Measurements from ENCODE around the gene SPATS2. TPM values are rescaled to one million over a fixed set of nuclear protein-coding genes. Genes with fewer than 3 reads are reported as not detected.

Gene SPATS2
- total RNA-seq, 1 experiment from 2014 or later, result 74.2 TPM

GRCh38 chr12:49422114-49422513 lies 54.9 kb downstream of the SPATS2 start:
- Histone ChIP-seq H3K4me2 (ENCODE audit: low read length) (no peak overlapping the region), H3K4me3 (replicated peaks in 1 of 2; ENCODE audit: low read depth in 1 of 2, low read length in 2 of 2) (no peak overlapping the region), H4K20me1 (ENCODE audit: insufficient read depth) (no peaks in the 10 kb centered on the region), H3K4me1 (ENCODE audit: control insufficient read depth in 1 of 2, insufficient read depth in 2 of 2, low read length in 2 of 2) (no peaks in the 10 kb centered on the region; a peak in 1 of 4 replicates), H3K9me2 (ENCODE audit: insufficient read depth) (no peaks in the 10 kb centered on the region), H3K79me2 (ENCODE audit: insufficient read depth, low read length) (peaks cover 87% of the 10 kb centered on the region), H3K36me3 (ENCODE audit: control insufficient read depth in 1 of 2, insufficient read depth in 2 of 2, low read length in 2 of 2) (peaks cover 0 to 5% of the 10 kb centered on the region in 2 experiments; a peak in 2 of 4 replicates), H3K27ac (ENCODE audit: low read depth, low read length) (no peak overlapping the region), H3K9me3 (ENCODE audit: control insufficient read depth in 1 of 2, insufficient read depth in 1 of 2, low read depth in 1 of 2, low read length in 2 of 2) (no peaks in the 10 kb centered on the region), H2AFZ (ENCODE audit: low read depth, low read length, poor library complexity, severe bottlenecking) (no peak overlapping the region), H3K27me3 (ENCODE audit: insufficient read depth, low read length) (no peaks in the 10 kb centered on the region), H3K9ac (ENCODE audit: low read length) (no peak overlapping the region)
- RAD21 ChIA-PET (ENCODE audit: low non-redundant PET in 1 of 2, low total read pairs in 2 of 2, uncharacterized antibody in 2 of 2, unreplicated experiment in 2 of 2), result no interaction called here
- BruUV-seq (replicated peaks), result no TSS peak
- no peak for ATAC-seq
- POLR2A ChIA-PET, result no interaction called here
- intact Hi-C loops (cut with micrococcal nuclease), result no loop called here
- CTCF ChIA-PET, result no interaction called here
- TF ChIP-seq POLR2A (IDR thresholded peaks at IDR 0.05; ENCODE audit: borderline replicate concordance, extremely low read depth, insufficient read depth, insufficient read length) (no peak), ZFX (IDR thresholded peaks at IDR 0.05) (no peak), ZBTB33 (IDR thresholded peaks at IDR 0.05; ENCODE audit: extremely low read depth, insufficient replicate concordance, low read length) (no peak), ZNF274 (IDR thresholded peaks at IDR 0.05; ENCODE audit: low read depth, low read length) (no peak), SIN3A (IDR thresholded peaks at IDR 0.05; ENCODE audit: low read depth) (no peak), POLR2AphosphoS5 (IDR thresholded peaks at IDR 0.05; ENCODE audit: low read depth, low read length) (no peak), FOSL1 (IDR thresholded peaks at IDR 0.05; ENCODE audit: low read depth) (no peak), EZH2phosphoT487 (IDR thresholded peaks at IDR 0.05; ENCODE audit: borderline replicate concordance) (no peak), EZH2 (IDR thresholded peaks at IDR 0.05) (no peak), ELF1 (IDR thresholded peaks at IDR 0.05; ENCODE audit: borderline replicate concordance, low read depth) (no peak), CEBPB (IDR thresholded peaks at IDR 0.05; ENCODE audit: low read depth) (no peak), SRF (IDR thresholded peaks at IDR 0.05; ENCODE audit: low read depth) (no peak), MAX (IDR thresholded peaks at IDR 0.05) (no peak), SP1 (IDR thresholded peaks at IDR 0.05; ENCODE audit: low read depth) (no peak), REST (IDR thresholded peaks at IDR 0.05; ENCODE audit: low read depth) (no peak), TCF7L2 (IDR thresholded peaks at IDR 0.05; ENCODE audit: borderline replicate concordance, extremely low read depth, insufficient read depth, insufficient read length) (no peak), YY1 (IDR thresholded peaks at IDR 0.05; ENCODE audit: extremely low read depth, insufficient replicate concordance, low read depth, low read length) (no peak)
- no peak for DNase-seq (ENCODE audit: low read depth, low spot score)
